Hepatic stellate cell (primary cell): ENCODE results near the gene GJA3.
"Not testable (repeated sequence)": the region's sequence is repeated elsewhere in the genome, so short reads cannot be mapped to it uniquely, and the experiment has no call there.

Experiments
- DNase-seq: peaks from one replicate; pipeline ENCODE4 v3.0.0; 2011; ENCODE audit warnings: low spot score

Gene GJA3

GRCh38 chr13:20182231-20182846 is 21.5 kb upstream of the GJA3 start:
- peak; percentile 77 for DNase-seq

GRCh38 chr13:20181188-20181587 is 20.3 kb upstream of the GJA3 start:
- no peak for DNase-seq

GRCh38 chr13:20178156-20178555 is 17.3 kb upstream of the GJA3 start:
- no peak for DNase-seq

DNA sequence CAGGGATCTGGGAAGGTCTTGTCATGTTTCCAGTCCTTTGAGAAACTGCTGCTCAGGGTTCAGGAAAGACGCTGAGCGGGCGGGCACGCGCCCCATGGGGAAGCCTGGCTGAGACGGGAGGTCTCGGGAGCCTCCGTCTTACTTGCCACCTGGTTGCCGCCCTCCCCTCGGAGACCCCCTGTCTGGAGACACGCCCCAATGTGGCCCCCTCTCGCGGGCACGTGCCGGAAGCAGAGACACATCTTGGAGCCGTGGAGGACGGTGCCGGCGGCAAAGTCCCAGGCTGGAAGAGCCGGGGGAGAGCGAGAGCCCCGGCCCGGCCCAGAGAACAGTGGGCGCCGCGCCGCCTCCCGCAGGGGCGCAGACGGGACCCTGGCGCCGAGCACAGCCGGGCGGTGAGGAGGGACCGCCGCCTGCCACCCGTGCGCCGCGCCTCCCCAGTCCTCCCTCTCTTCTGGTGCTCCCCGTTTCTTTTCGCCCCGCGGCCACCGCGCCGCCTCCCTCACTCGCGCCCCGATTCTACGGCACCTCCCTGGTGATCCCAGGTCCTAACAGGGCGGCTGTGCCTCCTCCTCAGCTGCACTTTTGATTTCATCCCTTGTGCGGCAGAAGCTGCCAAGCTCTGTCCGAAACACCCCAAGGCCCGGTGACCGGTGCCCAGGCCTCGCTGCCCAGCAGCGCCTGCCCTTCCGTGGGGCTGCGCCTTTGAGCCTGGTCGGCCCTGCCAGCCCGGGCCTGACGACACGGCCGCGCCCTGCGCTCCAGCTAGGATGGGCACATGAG is 16.4 kb upstream of the GJA3 start:
- no peak for DNase-seq

GRCh38 chr13:20175907-20176652 is 15.2 kb upstream of the GJA3 start:
- no peak for DNase-seq

DNA sequence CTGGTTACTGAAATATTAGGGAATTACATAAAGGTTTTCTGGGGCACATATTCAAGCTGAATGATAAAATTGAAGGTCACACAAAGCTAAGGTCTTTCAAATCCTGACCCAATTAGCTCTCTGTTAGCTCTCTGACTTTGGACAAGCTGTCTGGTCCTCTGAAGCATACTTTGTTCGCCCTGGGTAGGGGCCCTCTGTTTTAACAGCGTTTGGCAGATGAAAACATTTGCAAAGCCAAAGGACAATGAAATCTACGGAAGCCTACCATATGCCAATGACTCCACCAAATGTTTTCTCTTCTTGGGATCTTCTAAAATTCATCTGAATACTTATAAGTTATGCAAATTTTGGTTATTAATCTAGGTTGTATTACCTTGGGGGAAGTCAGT is 14.5 kb upstream of the GJA3 start:
- no peak for DNase-seq

DNA sequence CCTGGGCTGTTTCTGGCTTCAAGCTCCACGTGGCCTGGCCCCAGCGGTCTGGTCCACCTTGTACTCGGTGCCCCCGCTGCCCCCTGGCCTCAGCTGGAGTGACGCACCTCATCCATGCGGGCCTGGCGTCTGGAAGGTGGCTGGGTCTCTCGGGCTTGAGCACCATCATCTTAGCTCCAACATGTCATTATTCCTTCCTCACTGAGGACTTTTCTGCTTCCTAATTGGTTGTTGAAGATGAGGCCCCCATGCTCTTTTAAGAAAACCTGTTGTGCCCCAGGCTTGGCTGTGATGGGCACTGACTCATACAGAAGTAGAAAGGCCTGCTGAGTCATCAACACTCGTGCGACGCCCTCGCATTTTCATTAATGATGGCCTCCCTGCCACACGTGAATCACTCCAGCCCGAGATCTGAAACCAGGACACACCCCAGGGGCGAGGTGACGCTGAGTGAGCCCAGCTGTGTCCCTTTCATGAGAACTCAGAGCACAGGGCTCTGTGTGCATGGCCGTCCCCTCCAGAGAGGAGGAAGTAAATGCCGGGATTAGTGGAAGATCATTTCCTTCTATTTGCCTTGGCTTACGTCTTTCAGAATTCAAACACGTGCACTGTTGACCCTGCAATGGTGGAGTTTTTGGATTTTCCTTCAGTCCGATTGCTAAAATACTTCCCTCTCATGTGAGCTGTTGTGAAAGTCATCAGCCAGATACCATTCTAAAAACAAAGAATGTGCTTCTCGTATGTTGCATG is 14.0 kb upstream of the GJA3 start:
- peak; percentile 83 for DNase-seq

DNA sequence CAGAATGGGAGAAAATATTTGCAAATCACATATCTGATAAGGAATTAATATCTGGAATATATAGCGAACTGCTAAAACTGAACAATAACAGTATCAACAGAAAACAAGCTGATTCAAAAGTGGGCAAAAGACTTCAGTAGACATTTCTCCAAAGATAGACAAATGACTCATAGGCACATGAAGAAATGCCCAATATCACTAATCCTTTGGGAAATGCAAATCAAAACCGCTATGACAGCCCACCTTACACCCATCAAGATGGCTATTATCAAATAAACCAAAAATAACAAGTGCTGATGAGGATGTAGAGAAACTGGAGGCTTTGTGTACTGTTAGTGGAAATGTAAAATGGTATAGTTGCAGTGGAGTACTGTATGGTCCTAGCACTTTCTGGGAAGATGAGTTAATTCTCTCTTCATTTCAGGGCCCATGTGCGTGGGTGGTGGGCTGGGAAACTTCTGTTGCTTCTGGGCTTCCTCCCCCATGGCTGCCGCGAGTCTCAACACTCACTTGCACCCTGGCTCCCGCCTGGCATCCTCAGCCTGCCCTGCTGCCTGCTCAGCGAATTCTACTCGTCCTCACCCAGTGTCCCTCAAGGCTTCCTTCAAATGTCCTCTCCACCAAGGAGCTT is 12.4 kb upstream of the GJA3 start:
- no peak for DNase-seq

DNA sequence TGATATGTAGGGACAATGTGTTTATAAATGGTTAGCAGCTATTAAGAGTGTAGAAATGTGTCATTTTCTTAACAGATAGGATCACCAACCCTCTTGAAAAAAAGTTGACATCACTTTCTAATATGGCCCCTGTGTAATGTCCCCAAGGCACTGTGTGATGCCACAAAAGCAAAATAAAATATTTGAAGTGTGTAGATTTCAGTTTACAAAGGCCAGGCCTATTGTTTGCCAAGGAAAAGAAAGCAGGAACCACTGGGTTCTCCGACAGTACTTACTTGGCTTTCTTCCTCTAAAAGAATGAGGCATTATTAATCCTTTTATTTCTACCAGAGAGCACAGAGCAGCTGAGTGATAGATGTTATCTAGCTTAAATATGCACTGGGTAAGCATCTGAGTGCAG is 10.5 kb upstream of the GJA3 start:
- no peak for DNase-seq

DNA sequence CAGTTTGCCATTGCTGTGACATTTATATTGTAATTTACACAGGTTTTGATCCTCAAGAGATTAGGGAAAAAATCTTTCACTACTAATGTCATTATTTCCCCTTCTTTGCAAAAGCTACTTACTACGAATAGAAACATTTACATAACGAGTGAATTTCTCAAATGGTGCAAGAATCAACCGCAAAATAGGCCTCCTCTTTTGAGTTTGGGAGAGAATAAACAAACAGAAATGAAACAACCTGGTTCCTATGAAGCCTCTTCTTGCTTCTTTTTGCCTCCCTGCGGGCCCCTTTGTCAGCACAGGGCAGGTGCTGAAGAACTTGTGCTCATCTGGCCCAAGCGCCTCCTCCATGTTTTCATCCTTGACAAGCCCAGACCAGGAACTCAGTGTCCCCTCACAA is 10.1 kb upstream of the GJA3 start:
- DNase-seq = no peak

- no peak for DNase-seq
Observed at GRCh38 chr13:20168396-20168795, 7.5 kb upstream of the GJA3 start.

GRCh38 chr13:20165417-20166257 is 4.8 kb upstream of the GJA3 start:
- no peak for DNase-seq

DNA sequence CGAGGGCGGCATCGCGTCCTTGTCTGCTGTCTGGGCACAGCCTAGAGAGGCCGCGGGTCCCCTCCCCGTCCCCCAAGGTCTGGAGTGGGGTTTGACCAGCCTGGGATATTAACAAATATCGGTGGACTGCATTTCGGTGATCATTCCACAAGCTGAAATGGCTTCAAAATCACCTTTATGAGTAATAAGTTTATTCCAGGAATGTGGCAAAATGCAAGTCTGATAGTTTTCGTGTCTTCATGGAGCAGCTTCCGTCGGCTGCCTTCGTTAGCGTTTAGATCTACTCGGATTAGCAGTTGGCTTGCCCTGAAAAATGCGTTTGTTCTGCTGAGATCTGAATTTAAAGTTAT is 1.1 kb upstream of the GJA3 start:
- DNase-seq = no peak

DNA sequence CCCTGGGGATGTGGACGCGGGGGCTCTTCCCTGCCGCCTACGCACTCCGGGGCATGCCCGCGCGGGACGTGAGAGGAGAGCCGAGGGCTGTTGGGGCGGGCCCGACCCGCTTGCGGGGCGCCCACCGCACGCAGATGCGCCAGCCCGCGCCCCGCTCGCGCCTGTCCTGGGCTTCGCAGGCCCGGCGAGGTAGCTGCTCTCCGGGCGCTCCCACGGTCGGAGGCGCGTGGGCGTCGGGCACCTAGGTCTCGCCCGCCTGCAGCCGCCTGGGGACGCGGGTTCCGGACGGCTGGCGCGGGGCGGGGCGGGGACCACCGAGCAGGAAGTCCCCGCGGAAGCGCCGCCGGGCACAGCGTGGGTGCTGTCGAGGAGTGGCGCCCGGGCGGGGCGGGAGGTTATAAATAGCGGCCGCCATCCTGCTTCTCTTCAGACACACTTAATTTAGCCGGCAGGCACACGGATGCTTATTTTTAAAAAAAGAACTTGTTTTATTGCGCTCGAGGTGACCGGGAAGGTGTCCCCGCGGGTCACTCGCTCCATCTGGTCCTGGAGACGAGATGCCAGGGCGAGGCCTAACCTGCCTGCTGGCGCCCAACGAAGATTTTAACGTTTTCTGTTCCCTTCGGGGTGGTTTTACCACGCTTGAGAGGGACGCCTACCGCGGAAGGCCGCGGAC is 561 bp upstream of the GJA3 start:
- no peak for DNase-seq

- no peak for DNase-seq
Observed at GRCh38 chr13:20159646-20160305, 1.1 kb downstream of the GJA3 start.

- DNase-seq = no peak
Observed at GRCh38 chr13:20157151-20157796, 3.6 kb downstream of the GJA3 start.

- DNase-seq = no peak
Observed at GRCh38 chr13:20156702-20157101, 4.2 kb downstream of the GJA3 start.

GRCh38 chr13:20153290-20153689 is 7.6 kb downstream of the GJA3 start:
- not testable (repeated sequence) for DNase-seq

GRCh38 chr13:20151612-20152011 is 9.2 kb downstream of the GJA3 start:
- DNase-seq = no peak

DNA sequence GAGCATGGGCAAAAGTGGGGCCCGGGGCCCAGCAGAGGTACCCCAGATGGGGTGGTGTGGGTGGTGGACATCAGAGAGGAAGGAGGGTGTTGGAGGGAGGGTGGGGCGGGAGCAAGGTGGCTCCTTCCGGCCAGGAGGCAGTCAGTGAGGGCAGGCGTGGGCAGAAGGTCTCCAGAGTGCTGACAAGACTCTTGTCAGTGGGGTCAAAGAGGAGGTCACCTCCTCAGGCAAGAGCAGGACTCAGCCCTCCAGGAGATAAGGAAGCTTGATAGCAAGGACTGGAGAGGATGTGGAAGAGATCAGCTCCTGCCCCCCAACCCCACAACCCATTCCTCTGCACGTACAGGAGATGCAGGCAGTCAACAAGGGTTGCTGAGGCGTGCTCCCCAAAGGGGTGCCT is 9.8 kb downstream of the GJA3 start:
- DNase-seq = no peak
